Measurements from ENCODE around the gene GPR173. TPM values are rescaled to one million over a fixed set of nuclear protein-coding genes. Genes with fewer than 3 reads are reported as not detected.

The GPR173 gene
- total and polyA plus RNA-seq, 9 of the 15 experiments (the other 6 are each of a cell fraction or from before 2014, with no cell fraction given), result 0.01 TPM; not detected in 8

- TF ChIP-seq SMARCA4 (IDR thresholded peaks at IDR 0.05), result no peak
- TF ChIP-seq, protein P1, sequence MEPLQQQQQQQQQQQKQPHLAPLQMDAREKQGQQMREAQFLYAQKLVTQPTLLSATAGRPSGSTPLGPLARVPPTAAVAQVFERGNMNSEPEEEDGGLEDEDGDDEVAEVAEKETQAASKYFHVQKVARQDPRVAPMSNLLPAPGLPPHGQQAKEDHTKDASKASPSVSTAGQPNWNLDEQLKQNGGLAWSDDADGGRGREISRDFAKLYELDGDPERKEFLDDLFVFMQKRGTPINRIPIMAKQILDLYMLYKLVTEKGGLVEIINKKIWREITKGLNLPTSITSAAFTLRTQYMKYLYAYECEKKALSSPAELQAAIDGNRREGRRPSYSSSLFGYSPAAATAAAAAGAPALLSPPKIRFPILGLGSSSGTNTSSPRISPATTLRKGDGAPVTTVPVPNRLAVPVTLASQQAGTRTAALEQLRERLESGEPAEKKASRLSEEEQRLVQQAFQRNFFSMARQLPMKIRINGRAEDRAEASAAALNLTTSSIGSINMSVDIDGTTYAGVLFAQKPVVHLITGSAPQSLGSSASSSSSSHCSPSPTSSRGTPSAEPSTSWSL (CRISPR knock-in tag; IDR thresholded peaks at IDR 0.05; ENCODE audit: borderline replicate concordance), result no peak
These were observed 36.3 kb downstream of the GPR173 start (continued) for GRCh38 chrX:53084863-53085262.

DNA sequence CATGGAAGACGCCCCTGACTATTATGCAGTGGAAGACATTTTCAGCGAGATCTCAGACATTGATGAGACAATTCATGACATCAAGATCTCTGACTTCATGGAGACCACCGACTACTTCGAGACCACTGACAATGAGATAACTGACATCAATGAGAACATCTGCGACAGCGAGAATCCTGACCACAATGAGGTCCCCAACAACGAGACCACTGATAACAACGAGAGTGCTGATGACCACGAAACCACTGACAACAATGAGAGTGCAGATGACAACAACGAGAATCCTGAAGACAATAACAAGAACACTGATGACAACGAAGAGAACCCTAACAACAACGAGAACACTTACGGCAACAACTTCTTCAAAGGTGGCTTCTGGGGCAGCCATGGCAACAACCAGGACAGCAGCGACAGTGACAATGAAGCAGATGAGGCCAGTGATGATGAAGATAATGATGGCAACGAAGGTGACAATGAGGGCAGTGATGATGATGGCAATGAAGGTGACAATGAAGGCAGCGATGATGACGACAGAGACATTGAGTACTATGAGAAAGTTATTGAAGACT, 37.2 kb downstream of the GPR173 start:
- no peaks in the 10 kb centered on the region; the same call in 1 of the 2 replicates for H3K9me3 ChIP-seq (replicated peaks; ENCODE audit: control insufficient read depth, insufficient read depth, low read depth, low read length)
- H3K4me1 ChIP-seq (replicated peaks in 1 of 2; ENCODE audit: control insufficient read depth in 2 of 2, insufficient read depth in 2 of 2, low read length in 2 of 2), result peaks cover 0 to 13% of the 10 kb centered on the region in 2 experiments; a peak in 3 of 5 replicates
- in situ Hi-C loops (cut with MboI) (no loop called here), intact Hi-C loops (cut with micrococcal nuclease) (no loop called here)
- no peak for FAIRE-seq
- DNase-seq (ENCODE audit: extremely low read depth in 1 of 4, low spot score in 3 of 4), result no peak
- H4K20me1 ChIP-seq (replicated peaks; ENCODE audit: control insufficient read depth, insufficient read depth, low read length), result 0 out of 2 replicates have a peak, but pooled peaks cover 3% of the 10 kb centered on the region
- H2AFZ ChIP-seq (ENCODE audit: low read depth, low read length), result no peak overlapping the region
- H3K27me3 ChIP-seq (ENCODE audit: control insufficient read depth in 2 of 2, insufficient read depth in 2 of 2, low read length in 2 of 2), result no peaks in the 10 kb centered on the region; a peak in 2 of 5 replicates
- ChIA-PET POLR2A (no interaction called here), CTCF (ENCODE audit: low intra/inter-chr PET ratio) (no interaction called here)
- 39% methylated on average over 17 of the region's 17 CpGs for WGBS (ENCODE audit: insufficient coverage, low coverage, missing lambda C conversion rate)
- peaks cover 18% of the 10 kb centered on the region; the same call in 2 of the 3 replicates for H3K36me3 ChIP-seq (ENCODE audit: control insufficient read depth, insufficient read depth, low read length)
- no peak overlapping the region for H3K27ac ChIP-seq (ENCODE audit: extremely low read depth, low read depth, low read length)
- peaks cover 10% of the 10 kb centered on the region for H3K79me2 ChIP-seq (ENCODE audit: control insufficient read depth, insufficient read depth, low read length)
- no TSS peak for BruUV-seq (replicated peaks)
- H3K9me1 ChIP-seq (ENCODE audit: control insufficient read depth, insufficient read depth, low read length), result no peaks in the 10 kb centered on the region
- no peak overlapping the region for H3K9ac ChIP-seq (ENCODE audit: insufficient read depth in 1 of 2, low read depth in 2 of 2, low read length in 2 of 2)
- H3K4me2 ChIP-seq (ENCODE audit: insufficient read depth, low read length), result no peak overlapping the region
- H3K4me3 ChIP-seq, result no peak overlapping the region
- ATAC-seq, result no peak
- TF ChIP-seq GTF2E2 (tag; IDR thresholded peaks at IDR 0.05), result no peak
- TF ChIP-seq ZNF766 (CRISPR knock-in tag; conservative IDR thresholded peaks at IDR 0.05), result no peak
- TF ChIP-seq BHLHE40 (IDR thresholded peaks at IDR 0.05; ENCODE audit: low read length), result no peak
- no peak for TF ChIP-seq ZBTB40 (IDR thresholded peaks at IDR 0.05)
- TF ChIP-seq ZBTB40 (CRISPR knock-in tag; IDR thresholded peaks at IDR 0.05), result no peak
- no peak for TF ChIP-seq ZNF639 (CRISPR knock-in tag; conservative IDR thresholded peaks at IDR 0.05 in 1 of 2, IDR thresholded peaks at IDR 0.05 in 1 of 2)

Measured in K562 (cell line).